Neural progenitor cell (in vitro differentiated cells): Measurements from ENCODE around the gene TRPM7. TPM values are rescaled to one million over a fixed set of nuclear protein-coding genes. Genes with fewer than 3 reads are reported as not detected.
"Not testable (repeated sequence)": the region's sequence is repeated elsewhere in the genome, so short reads cannot be mapped to it uniquely, and the experiment has no call there.

Source experiments
- DNase-seq: peaks from one replicate; pipeline ENCODE4 v3.0.0-alpha.2; 2016; ENCODE audit warnings: low spot score
- H2AFZ ChIP-seq: fragments of 200-600 bp; sonication (generic); replicated peaks from 2 replicates; pipeline ENCODE4 v1.6.1; 2016; ENCODE audit warnings: antibody characterized with exemption
- H3F3A ChIP-seq: fragments of 200-600 bp; sonication (generic); 2 replicates; pipeline ENCODE4 v1.6.1; 2016; ENCODE audit warnings: antibody characterized with exemption, low read depth
- H3K27ac ChIP-seq: fragments of 200-600 bp; sonication (generic); 2 replicates; pipeline ENCODE4 v1.5.1; 2016; ENCODE audit warnings: mild to moderate bottlenecking
- H3K27me3 ChIP-seq: fragments of 200-600 bp; sonication (generic); 2 replicates; pipeline ENCODE4 v1.6.1; 2016; ENCODE audit warnings: mild to moderate bottlenecking, moderate library complexity
- H3K36me3 ChIP-seq: fragments of 200-600 bp; sonication (generic); 2 replicates; pipeline ENCODE4 v1.5.1; 2016
- H3K4me1 ChIP-seq: fragments of 200-600 bp; sonication (generic); 2 replicates; pipeline ENCODE4 v1.6.1; 2016; ENCODE audit warnings: mixed run types
- H3K4me2 ChIP-seq: fragments of 200-600 bp; sonication (generic); 2 replicates; pipeline ENCODE4 v1.6.1; 2016
- H3K4me3 ChIP-seq: fragments of 200-600 bp; sonication (generic); 2 replicates; pipeline ENCODE4 v1.5.1; 2016
- H3K79me2 ChIP-seq: fragments of 200-600 bp; sonication (generic); 2 replicates; pipeline ENCODE4 v1.6.1; 2016; ENCODE audit warnings: low read depth
- H3K9ac ChIP-seq: fragments of 200-600 bp; sonication (generic); 2 replicates; pipeline ENCODE4 v1.6.1; 2016
- H3K9me3 ChIP-seq: fragments of 200-600 bp; sonication (generic); 2 replicates; pipeline ENCODE4 v1.5.1; 2016; ENCODE audit warnings: low read depth
- H4K20me1 ChIP-seq: fragments of 200-600 bp; sonication (generic); 2 replicates; pipeline ENCODE4 v1.6.1; 2016; ENCODE audit warnings: low read depth
- H3K27ac Mint-ChIP-seq: 3 replicates; pipeline ENCODE4 v1.8.0; 2021; ENCODE audit warnings: mixed read lengths
- H3K27me3 Mint-ChIP-seq: 2 replicates; pipeline ENCODE4 v1.8.0; 2022; ENCODE audit warnings: low read depth, mild to moderate bottlenecking, inconsistent platforms, moderate library complexity, mixed read lengths; ENCODE audit not compliant: insufficient read depth
- H3K36me3 Mint-ChIP-seq: 3 replicates; pipeline ENCODE4 v1.8.0; 2021; ENCODE audit warnings: mixed read lengths
- H3K4me1 Mint-ChIP-seq: 3 replicates; pipeline ENCODE4 v1.8.0; 2021; ENCODE audit warnings: mixed read lengths
- H3K4me3 Mint-ChIP-seq: 3 replicates; pipeline ENCODE4 v1.8.0; 2021; ENCODE audit warnings: mild to moderate bottlenecking, moderate library complexity, mixed read lengths
- H3K9me3 Mint-ChIP-seq: 3 replicates; pipeline ENCODE4 v1.8.0; 2020; ENCODE audit warnings: mixed read lengths
- EZH2 ChIP-seq: fragments of 200-600 bp; sonication (generic); IDR thresholded peaks from 2 replicates; pipeline ENCODE4 v1.6.1; 2017; ENCODE audit warnings: antibody characterized with exemption, mild to moderate bottlenecking, moderate library complexity
- EZH2phosphoT487 ChIP-seq: fragments of 200-600 bp; sonication (generic); IDR thresholded peaks from 2 replicates; pipeline ENCODE4 v1.6.1; 2017; ENCODE audit warnings: antibody characterized with exemption
- total RNA-seq: library from RNA; depleted of rRNA; stranded (reverse); fragments of >200 nt; gene quantifications from 2 replicates; pipeline ENCODE4 v1.2.3, GENCODE V29; 2015; ENCODE audit warnings: low replicate concordance
- TF ChIP-seq, protein P1 (sequence below): fragments of 200-600 bp; sonication (generic); IDR thresholded peaks from 2 replicates; pipeline ENCODE4 v1.5.1; 2017; ENCODE audit warnings: antibody characterized with exemption, mild to moderate bottlenecking

The TRPM7 gene
- total RNA-seq, 1 donor from 2014 or later: 62.3 TPM

- no peak overlapping the region for H3K4me3 Mint-ChIP-seq
- Histone ChIP-seq H3K27ac (no peak overlapping the region), H3K4me1 (no peaks in the 10 kb centered on the region), H3K79me2 (no peaks in the 10 kb centered on the region), H3K9me3 (no peaks in the 10 kb centered on the region), H3K4me2 (no peak overlapping the region), H4K20me1 (no peaks in the 10 kb centered on the region), H3K36me3 (no peaks in the 10 kb centered on the region), H3K4me3 (no peak overlapping the region), H3F3A (peaks cover 4% of the 10 kb centered on the region), H2AFZ (no peak overlapping the region), H3K9ac (no peak overlapping the region), H3K27me3 (no peaks in the 10 kb centered on the region)
- peaks cover 2% of the 10 kb centered on the region for H3K36me3 Mint-ChIP-seq
- H3K9me3 Mint-ChIP-seq: no peaks in the 10 kb centered on the region
- H3K27me3 Mint-ChIP-seq: peaks cover 2% of the 10 kb centered on the region
- no peak overlapping the region for H3K27ac Mint-ChIP-seq
- TF ChIP-seq EZH2 (no peak), EZH2phosphoT487 (no peak)
- TF ChIP-seq, protein P1, sequence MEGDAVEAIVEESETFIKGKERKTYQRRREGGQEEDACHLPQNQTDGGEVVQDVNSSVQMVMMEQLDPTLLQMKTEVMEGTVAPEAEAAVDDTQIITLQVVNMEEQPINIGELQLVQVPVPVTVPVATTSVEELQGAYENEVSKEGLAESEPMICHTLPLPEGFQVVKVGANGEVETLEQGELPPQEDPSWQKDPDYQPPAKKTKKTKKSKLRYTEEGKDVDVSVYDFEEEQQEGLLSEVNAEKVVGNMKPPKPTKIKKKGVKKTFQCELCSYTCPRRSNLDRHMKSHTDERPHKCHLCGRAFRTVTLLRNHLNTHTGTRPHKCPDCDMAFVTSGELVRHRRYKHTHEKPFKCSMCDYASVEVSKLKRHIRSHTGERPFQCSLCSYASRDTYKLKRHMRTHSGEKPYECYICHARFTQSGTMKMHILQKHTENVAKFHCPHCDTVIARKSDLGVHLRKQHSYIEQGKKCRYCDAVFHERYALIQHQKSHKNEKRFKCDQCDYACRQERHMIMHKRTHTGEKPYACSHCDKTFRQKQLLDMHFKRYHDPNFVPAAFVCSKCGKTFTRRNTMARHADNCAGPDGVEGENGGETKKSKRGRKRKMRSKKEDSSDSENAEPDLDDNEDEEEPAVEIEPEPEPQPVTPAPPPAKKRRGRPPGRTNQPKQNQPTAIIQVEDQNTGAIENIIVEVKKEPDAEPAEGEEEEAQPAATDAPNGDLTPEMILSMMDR: no peak
- no peaks in the 10 kb centered on the region for H3K4me1 Mint-ChIP-seq
- DNase-seq: no peak
Observed at GRCh38 chr15:50697109-50697797, 10.7 kb upstream of the TRPM7 start.

DNA sequence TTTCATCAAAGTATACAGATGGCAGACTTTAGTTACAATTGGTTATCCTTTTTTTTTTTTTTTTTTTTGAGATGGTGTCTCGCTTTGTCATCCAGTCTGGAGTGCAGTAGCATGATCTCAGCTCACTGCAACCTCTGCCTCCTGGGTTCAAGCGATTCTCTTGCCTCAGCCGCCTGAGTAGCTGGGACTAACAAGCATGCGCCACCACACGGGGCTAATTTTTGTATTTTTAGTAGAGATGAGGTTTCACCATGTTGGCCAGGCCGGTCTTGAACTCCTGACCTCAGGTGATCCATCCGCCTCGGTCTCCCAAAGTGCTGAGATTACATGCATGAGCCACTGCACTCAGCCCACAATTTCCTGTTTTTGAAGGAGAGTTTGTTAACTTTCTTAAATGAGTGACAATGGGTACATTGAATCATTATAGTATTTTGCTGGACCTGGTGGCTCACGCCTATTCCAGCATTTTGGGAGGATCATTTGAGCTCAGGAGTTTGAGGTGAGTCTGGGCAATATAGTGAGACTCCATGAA is 8.1 kb upstream of the TRPM7 start:
- H3K9me3 ChIP-seq, H2AFZ ChIP-seq, H3K27ac Mint-ChIP-seq, DNase-seq, H3K9ac ChIP-seq, H3F3A ChIP-seq, H3K36me3 ChIP-seq, H3K4me2 ChIP-seq, H3K4me3 Mint-ChIP-seq, H3K27ac ChIP-seq, H3K79me2 ChIP-seq, H3K4me1 ChIP-seq, H4K20me1 ChIP-seq, H3K9me3 Mint-ChIP-seq, H3K36me3 Mint-ChIP-seq, H3K4me3 ChIP-seq, H3K27me3 Mint-ChIP-seq, H3K27me3 ChIP-seq, H3K4me1 Mint-ChIP-seq: not testable (repeated sequence)

GRCh38 chr15:50687302-50687902 is 805 bp upstream of the TRPM7 start:
- Histone ChIP-seq H3K9me3 (no peaks in the 10 kb centered on the region), H3K27ac (no peak overlapping the region), H3K4me1 (peaks cover 16% of the 10 kb centered on the region), H3K9ac (peak overlapping the region; percentile 44), H2AFZ (peak overlapping the region; percentile 89), H3F3A (peaks cover 21% of the 10 kb centered on the region), H3K27me3 (no peaks in the 10 kb centered on the region), H3K4me2 (peak overlapping the region; percentile 91), H4K20me1 (peaks cover 34% of the 10 kb centered on the region), H3K79me2 (peaks cover 40% of the 10 kb centered on the region), H3K4me3 (peak overlapping the region; percentile 78), H3K36me3 (peaks cover 5% of the 10 kb centered on the region)
- H3K27me3 Mint-ChIP-seq: peaks cover 3% of the 10 kb centered on the region
- H3K36me3 Mint-ChIP-seq: peaks cover 5% of the 10 kb centered on the region
- peak overlapping the region; percentile 87 for H3K4me3 Mint-ChIP-seq
- TF ChIP-seq EZH2phosphoT487: no peak
- TF ChIP-seq EZH2: no peak
- TF ChIP-seq, protein P1: no peak
- no peak for DNase-seq
- H3K9me3 Mint-ChIP-seq: no peaks in the 10 kb centered on the region
- H3K4me1 Mint-ChIP-seq: peaks cover 26% of the 10 kb centered on the region
- H3K27ac Mint-ChIP-seq: peak overlapping the region; percentile 76

DNA sequence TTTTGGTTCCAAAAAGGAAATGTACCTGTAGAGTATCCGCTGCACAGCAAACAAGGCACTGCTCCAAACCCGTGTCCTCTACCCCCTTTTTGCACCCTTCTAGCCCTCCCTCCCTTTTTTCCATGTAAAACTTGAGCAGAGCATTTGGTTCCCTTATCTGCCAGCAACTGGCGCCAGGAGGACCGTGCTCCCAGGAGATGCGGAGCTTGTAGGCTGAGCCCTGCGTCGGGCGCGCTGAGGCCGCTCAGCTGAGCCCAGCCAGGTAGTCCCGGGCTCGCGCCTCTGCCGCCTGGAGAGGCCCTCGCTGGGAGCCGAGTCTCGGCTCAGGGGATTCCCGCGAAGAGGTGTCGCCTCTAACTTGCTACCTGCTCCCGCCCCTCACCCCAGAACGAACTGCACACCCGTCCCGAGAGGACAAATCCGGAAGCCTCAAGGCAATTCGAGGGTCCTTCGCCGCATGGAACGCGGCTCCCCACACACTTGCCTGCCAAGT is 575 bp downstream of the TRPM7 start:
- Mint-ChIP-seq H3K4me1 (peaks cover 26% of the 10 kb centered on the region), H3K4me3 (peak overlapping the region; percentile 99), H3K9me3 (no peaks in the 10 kb centered on the region), H3K36me3 (peaks cover 9% of the 10 kb centered on the region), H3K27ac (peak overlapping the region; percentile 95), H3K27me3 (peaks cover 3% of the 10 kb centered on the region)
- no peaks in the 10 kb centered on the region for H3K9me3 ChIP-seq
- H3K4me3 ChIP-seq: peak overlapping the region; percentile 78
- peak overlapping the region; percentile 87 for H3K27ac ChIP-seq
- peaks cover 16% of the 10 kb centered on the region for H3K4me1 ChIP-seq
- DNase-seq: peak; percentile 83
- peaks cover 5% of the 10 kb centered on the region for H3K36me3 ChIP-seq
- H2AFZ ChIP-seq: peak overlapping the region; percentile 96
- peaks cover 54% of the 10 kb centered on the region for H3K79me2 ChIP-seq
- peak overlapping the region; percentile 91 for H3K4me2 ChIP-seq
- peaks cover 41% of the 10 kb centered on the region for H4K20me1 ChIP-seq
- H3K9ac ChIP-seq: peak overlapping the region; percentile 39
- TF ChIP-seq, protein P1: no peak
- TF ChIP-seq EZH2 (no peak), EZH2phosphoT487 (no peak)
- H3K27me3 ChIP-seq: no peaks in the 10 kb centered on the region
- H3F3A ChIP-seq: peaks cover 21% of the 10 kb centered on the region
